ENCODE data around the gene DRAM1. TPM values are rescaled to one million over a fixed set of nuclear protein-coding genes. Genes with fewer than 3 reads are reported as not detected.

Gene DRAM1
- total RNA-seq, 1 experiment from 2014 or later = 30.8 TPM

- no peak for DNase-seq (ENCODE audit: extremely low read depth, low read depth)
Observed at GRCh38 chr12:101939306-101939705, 61.9 kb downstream of the DRAM1 start.

GRCh38 chr12:101939856-101940265, 62.5 kb downstream of the DRAM1 start:
- peak; percentile 65 for DNase-seq (ENCODE audit: extremely low read depth, low read depth)

GRCh38 chr12:101940400-101940950, 63.1 kb downstream of the DRAM1 start:
- DNase-seq (ENCODE audit: extremely low read depth, low read depth) = no peak

GRCh38 chr12:101941306-101942249, 64.2 kb downstream of the DRAM1 start:
- no peak for DNase-seq (ENCODE audit: extremely low read depth, low read depth)

GRCh38 chr12:101942250-101942605, 64.8 kb downstream of the DRAM1 start:
- DNase-seq (ENCODE audit: extremely low read depth, low read depth) = no peak

GRCh38 chr12:101945369-101946232, 68.2 kb downstream of the DRAM1 start:
- DNase-seq (ENCODE audit: extremely low read depth, low read depth) = peak; percentile 34

GRCh38 chr12:101946233-101946611, 68.8 kb downstream of the DRAM1 start:
- DNase-seq (ENCODE audit: extremely low read depth, low read depth) = no peak

GRCh38 chr12:101947316-101947715, 69.9 kb downstream of the DRAM1 start:
- DNase-seq (ENCODE audit: extremely low read depth, low read depth) = no peak

- no peak for DNase-seq (ENCODE audit: extremely low read depth, low read depth)
Observed at GRCh38 chr12:101948365-101948764, 71.0 kb downstream of the DRAM1 start.

- DNase-seq (ENCODE audit: extremely low read depth, low read depth) = no peak
Observed at GRCh38 chr12:101951002-101951670, 73.8 kb downstream of the DRAM1 start.

- DNase-seq (ENCODE audit: extremely low read depth, low read depth) = no peak
Observed at GRCh38 chr12:101954113-101954512, 76.7 kb downstream of the DRAM1 start.

- DNase-seq (ENCODE audit: extremely low read depth, low read depth) = no peak
Observed at GRCh38 chr12:101954676-101955075, 77.3 kb downstream of the DRAM1 start.

- no peak for DNase-seq (ENCODE audit: extremely low read depth, low read depth)
Observed at GRCh38 chr12:101957252-101957959, 80.0 kb downstream of the DRAM1 start.

GRCh38 chr12:101959607-101960006, 82.2 kb downstream of the DRAM1 start:
- DNase-seq (ENCODE audit: extremely low read depth, low read depth) = no peak

GRCh38 chr12:101962486-101962885, 85.1 kb downstream of the DRAM1 start:
- DNase-seq (ENCODE audit: extremely low read depth, low read depth) = no peak

GRCh38 chr12:101963697-101964096, 86.3 kb downstream of the DRAM1 start:
- DNase-seq (ENCODE audit: extremely low read depth, low read depth) = no peak

- DNase-seq (ENCODE audit: extremely low read depth, low read depth) = no peak
Observed at GRCh38 chr12:101966496-101966895, 89.1 kb downstream of the DRAM1 start.

GRCh38 chr12:101967506-101967905, 90.1 kb downstream of the DRAM1 start:
- no peak for DNase-seq (ENCODE audit: extremely low read depth, low read depth)

GRCh38 chr12:101968770-101969169, 91.4 kb downstream of the DRAM1 start:
- no peak for DNase-seq (ENCODE audit: extremely low read depth, low read depth)

Data from NCI-H460 (cell line).